ENCODE results near the gene MTCL1. TPM values are rescaled to one million over a fixed set of nuclear protein-coding genes. Genes with fewer than 3 reads are reported as not detected.

Gene MTCL1
- total and polyA plus RNA-seq, 10 of the 15 experiments (the other 5 are each of a cell fraction or from before 2014, with no cell fraction given), result 0.03 to 0.36 (median 0.13) TPM; not detected in 4

DNA sequence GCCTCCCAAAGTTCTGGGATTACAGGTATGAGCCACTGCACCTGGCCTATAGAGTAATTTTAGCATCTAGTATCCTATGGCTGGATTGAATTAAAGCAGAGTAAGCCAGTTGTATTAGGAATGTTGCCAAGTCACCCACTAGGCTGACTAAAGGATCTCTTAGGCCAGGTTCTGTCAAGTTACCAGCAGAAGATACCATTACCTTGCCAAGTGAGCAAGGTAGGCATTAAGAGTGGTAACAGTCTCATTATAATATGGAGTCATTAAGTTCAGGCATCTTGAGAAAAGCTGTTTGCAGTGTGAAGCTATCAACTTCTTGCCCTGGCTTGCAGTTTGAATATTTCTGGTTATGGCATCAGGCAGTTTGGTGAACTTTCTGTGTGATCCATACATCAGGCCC, 37.0 kb upstream of the MTCL1 start:
- no TSS peak for BruUV-seq (replicated peaks)
- ChIA-PET POLR2A (no interaction called here), RAD21 (ENCODE audit: unreplicated experiment) (no interaction called here), SMC1A (ENCODE audit: uncharacterized antibody, unreplicated experiment) (no interaction called here), CTCF (interaction anchor here (1.0 to 1.4 kb wide), 2 partner anchors 14 to 27 kb away, joined by 3 to 6 read pairs; no protein-coding TSS in a partner anchor)
- Histone ChIP-seq H3K4me2 (ENCODE audit: control insufficient read depth, insufficient read depth) (no peak overlapping the region), H4K20me1 (ENCODE audit: control insufficient read depth, insufficient read depth) (no peaks in the 10 kb centered on the region), H3K4me1 (ENCODE audit: control insufficient read depth, insufficient read depth, low read length) (peaks cover 3% of the 10 kb centered on the region; the same call in 1 of the 2 replicates), H2AFZ (ENCODE audit: control insufficient read depth, low read depth, low read length) (no peak overlapping the region), H3K36me3 (ENCODE audit: control insufficient read depth in 2 of 2, insufficient read depth in 2 of 2, low read length in 1 of 2) (no peaks in the 10 kb centered on the region), H3K4me3 (no peak overlapping the region), H3K79me2 (ENCODE audit: control insufficient read depth, insufficient read depth, low read length) (no peaks in the 10 kb centered on the region), H3K9me3 (replicated peaks; ENCODE audit: control insufficient read depth, insufficient read depth, low read length) (no peaks in the 10 kb centered on the region; the same call in 2 of the 3 replicates), H3K9ac (ENCODE audit: control insufficient read depth, insufficient read depth, low read length) (no peak overlapping the region), H3K27ac (ENCODE audit: control insufficient read depth, insufficient read depth) (no peak overlapping the region), H3K27me3 (replicated peaks in 1 of 2; ENCODE audit: control insufficient read depth in 2 of 2, insufficient read depth in 2 of 2, low read length in 1 of 2) (no peaks in the 10 kb centered on the region; a peak in 1 of 4 replicates)
- no peak for DNase-seq (ENCODE audit: low read depth, low spot score)
- ATAC-seq, result no peak
- TF ChIP-seq BMI1 (IDR thresholded peaks at IDR 0.05; ENCODE audit: borderline replicate concordance), result no peak
- no peak for TF ChIP-seq PBX3 (IDR thresholded peaks at IDR 0.05; ENCODE audit: insufficient replicate concordance, low read depth, low read length)
- TF ChIP-seq MAX (IDR thresholded peaks at IDR 0.05; ENCODE audit: low read depth, low read length), result no peak
- no peak for TF ChIP-seq ZSCAN29 (IDR thresholded peaks at IDR 0.05)
- no peak for TF ChIP-seq STAT3 (IDR thresholded peaks at IDR 0.05; ENCODE audit: low read depth, low read length)
- no peak for TF ChIP-seq ZNF24 (IDR thresholded peaks at IDR 0.05)
- TF ChIP-seq SMC3 (IDR thresholded peaks at IDR 0.05; ENCODE audit: borderline replicate concordance, low read length), result no peak
- no peak for TF ChIP-seq ATF7 (IDR thresholded peaks at IDR 0.05; ENCODE audit: low read depth)
- TF ChIP-seq SIN3A (IDR thresholded peaks at IDR 0.05; ENCODE audit: low read depth, low read length), result no peak
- no peak for TF ChIP-seq GATAD2B (conservative IDR thresholded peaks at IDR 0.05; ENCODE audit: low read depth)
- TF ChIP-seq POLR2A (IDR thresholded peaks at IDR 0.05; ENCODE audit: low read depth, low read length), result no peak
- no peak for TF ChIP-seq EED (IDR thresholded peaks at IDR 0.05; ENCODE audit: low read depth)
- no peak for TF ChIP-seq SREBF2 (IDR thresholded peaks at IDR 0.05; ENCODE audit: low read length)
- in situ Hi-C loops (cut with MboI) (no loop called here), intact Hi-C loops (cut with micrococcal nuclease; ENCODE audit: unreplicated experiment) (no loop called here)
- FAIRE-seq, result no peak

Measured in GM12878 (cell line).